Uterus (tissue), 2 donors: ENCODE data around the gene TRAK2.

Source experiments
- POLR2A ChIP-seq, 2 donors: fragments of 450-650 bp; IDR thresholded peaks; one replicate each; pipeline ENCODE4 v1.6.1; 2016; ENCODE audit warnings: antibody characterized with exemption in 2 of 2, mild to moderate bottlenecking in 1 of 2, moderate library complexity in 1 of 2
- TF ChIP-seq, protein P1 (sequence below), 4 experiments: fragments of 200-600 bp in 2 of 4; fragments of 450-650 bp in 2 of 4; sonication (generic) in 2 of 4; IDR thresholded peaks; one replicate each; pipeline ENCODE4 v1.5.1; 2016 to 2019; ENCODE audit warnings: antibody characterized with exemption in 4 of 4, mild to moderate bottlenecking in 2 of 4, moderate library complexity in 1 of 4

DNA sequence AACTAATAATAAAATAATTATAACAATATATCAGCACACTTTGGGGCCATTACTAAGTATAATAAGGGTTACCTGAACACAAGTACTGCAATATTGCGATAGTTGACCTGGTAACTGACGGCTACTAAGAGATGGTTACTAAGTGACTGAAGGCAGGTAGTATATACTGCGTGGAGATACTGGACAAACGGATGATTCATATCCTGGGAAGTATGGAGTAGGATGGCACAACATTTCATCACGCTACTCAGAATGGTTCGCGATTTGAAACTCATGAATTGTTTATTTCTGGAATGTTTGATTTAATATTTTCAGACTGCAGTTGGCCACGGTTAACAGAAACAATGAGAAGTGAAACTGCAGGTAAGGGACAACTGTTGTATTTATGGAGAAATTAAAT is 54.7 kb downstream of the TRAK2 start:
- TF ChIP-seq, protein P1, sequence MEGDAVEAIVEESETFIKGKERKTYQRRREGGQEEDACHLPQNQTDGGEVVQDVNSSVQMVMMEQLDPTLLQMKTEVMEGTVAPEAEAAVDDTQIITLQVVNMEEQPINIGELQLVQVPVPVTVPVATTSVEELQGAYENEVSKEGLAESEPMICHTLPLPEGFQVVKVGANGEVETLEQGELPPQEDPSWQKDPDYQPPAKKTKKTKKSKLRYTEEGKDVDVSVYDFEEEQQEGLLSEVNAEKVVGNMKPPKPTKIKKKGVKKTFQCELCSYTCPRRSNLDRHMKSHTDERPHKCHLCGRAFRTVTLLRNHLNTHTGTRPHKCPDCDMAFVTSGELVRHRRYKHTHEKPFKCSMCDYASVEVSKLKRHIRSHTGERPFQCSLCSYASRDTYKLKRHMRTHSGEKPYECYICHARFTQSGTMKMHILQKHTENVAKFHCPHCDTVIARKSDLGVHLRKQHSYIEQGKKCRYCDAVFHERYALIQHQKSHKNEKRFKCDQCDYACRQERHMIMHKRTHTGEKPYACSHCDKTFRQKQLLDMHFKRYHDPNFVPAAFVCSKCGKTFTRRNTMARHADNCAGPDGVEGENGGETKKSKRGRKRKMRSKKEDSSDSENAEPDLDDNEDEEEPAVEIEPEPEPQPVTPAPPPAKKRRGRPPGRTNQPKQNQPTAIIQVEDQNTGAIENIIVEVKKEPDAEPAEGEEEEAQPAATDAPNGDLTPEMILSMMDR (IDR thresholded peaks at IDR 0.05) = no peak
- no peak for TF ChIP-seq POLR2A (IDR thresholded peaks at IDR 0.05)
